GM18873 (cell line): ENCODE results near the gene TIMM21.

ENCODE experiments used
- ATAC-seq: cut with Tn5 transposase; IDR thresholded peaks from one replicate; pipeline ENCODE4 v1.9.1; 2021; ENCODE audit warnings: mild to moderate bottlenecking, moderate library complexity, moderate number of reproducible peaks; ENCODE audit not compliant: unreplicated experiment, low FRiP score

TIMM21 gene

GRCh38 chr18:74146756-74147155, 1.6 kb upstream of the TIMM21 start:
- ATAC-seq, result no peak

GRCh38 chr18:74147491-74147778, 888 bp upstream of the TIMM21 start:
- no peak for ATAC-seq

DNA sequence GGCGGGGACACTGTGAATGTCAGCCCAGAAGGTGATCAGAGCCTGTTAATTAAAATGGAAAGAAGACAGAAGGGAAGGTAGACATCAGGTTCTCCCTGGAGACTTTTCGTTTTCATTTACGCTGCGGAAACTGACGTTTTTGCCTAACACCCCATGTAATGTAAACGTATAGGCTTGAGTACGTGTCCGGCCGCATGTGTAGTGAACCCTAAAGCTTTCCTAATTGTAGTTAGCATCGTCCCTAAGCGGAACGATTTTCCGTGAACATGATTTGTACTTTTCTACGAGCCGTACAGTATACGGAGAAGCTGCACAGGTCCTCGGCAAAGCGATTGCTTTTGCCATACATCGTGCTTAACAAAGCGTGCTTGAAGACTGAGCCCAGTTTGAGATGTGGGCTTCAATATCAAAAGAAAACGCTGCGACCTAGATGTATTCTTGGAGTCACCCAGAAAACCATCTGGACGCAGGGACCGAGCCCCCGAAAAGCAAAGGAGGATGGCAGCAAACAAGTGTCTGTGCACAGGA, 284 bp downstream of the TIMM21 start:
- peak; percentile 4 for ATAC-seq

DNA sequence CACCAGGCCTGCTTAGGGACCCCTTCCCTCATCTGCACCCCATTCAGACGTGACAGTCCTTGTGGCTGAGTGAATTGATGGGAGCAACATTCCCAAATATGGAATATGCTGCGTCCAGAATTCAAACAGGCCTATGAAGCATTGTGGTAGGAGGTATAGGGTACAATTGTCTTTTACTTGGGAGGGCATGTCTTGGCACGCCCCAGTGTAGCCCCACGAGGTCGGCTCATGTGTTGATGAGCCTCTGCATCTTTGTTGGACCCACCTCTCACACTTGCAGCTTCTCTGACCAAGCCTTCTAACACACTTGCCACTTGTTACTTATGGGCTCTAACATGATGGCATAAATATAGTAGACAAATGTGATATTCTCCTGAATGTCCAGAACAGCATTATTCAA, 1.6 kb downstream of the TIMM21 start:
- ATAC-seq, result no peak

- ATAC-seq, result no peak
Measured at GRCh38 chr18:74152270-74152669, 3.9 kb downstream of the TIMM21 start.

DNA sequence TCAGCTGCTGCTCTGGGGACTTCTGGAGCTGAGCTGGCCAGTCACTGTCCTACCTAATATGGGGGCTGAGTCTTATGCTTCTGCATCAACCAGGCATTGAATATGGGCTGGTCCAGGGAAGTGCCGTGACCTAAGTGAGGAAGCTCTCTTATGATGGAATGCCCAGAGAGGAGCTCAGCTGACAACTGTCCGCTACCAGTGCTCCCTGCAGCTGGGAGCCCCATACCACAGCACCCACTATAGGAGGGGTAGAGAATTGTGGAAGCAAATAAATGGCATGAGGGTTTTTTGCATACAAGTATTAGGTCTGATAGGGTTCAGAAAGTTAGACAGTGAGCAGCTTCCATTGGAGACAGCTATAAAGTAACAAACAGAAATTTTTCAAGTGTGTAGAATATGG, 4.5 kb downstream of the TIMM21 start:
- no peak for ATAC-seq

GRCh38 chr18:74153377-74153776, 5.1 kb downstream of the TIMM21 start:
- ATAC-seq, result no peak

- no peak for ATAC-seq
Measured at GRCh38 chr18:74153793-74154192, 5.5 kb downstream of the TIMM21 start.

GRCh38 chr18:74154716-74155115, 6.4 kb downstream of the TIMM21 start:
- no peak for ATAC-seq

DNA sequence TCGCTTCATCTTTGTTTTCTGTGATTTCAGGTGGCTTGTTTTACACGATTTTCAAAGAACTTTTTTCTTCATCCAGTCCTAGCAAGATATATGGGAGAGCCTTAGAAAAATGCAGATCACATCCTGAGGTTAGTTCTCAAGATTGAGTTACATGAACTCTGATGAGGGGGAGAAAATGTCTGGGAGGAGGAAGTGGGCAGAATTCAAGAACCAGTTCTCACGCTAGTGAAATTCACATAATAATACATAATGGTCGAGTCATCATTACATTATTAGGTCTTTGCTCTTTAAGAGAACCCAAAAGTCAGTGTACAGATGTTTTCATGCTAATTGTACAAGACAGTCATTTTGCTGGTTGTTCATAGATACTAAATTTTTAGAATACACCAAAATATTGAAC, 7.0 kb downstream of the TIMM21 start:
- ATAC-seq, result no peak

DNA sequence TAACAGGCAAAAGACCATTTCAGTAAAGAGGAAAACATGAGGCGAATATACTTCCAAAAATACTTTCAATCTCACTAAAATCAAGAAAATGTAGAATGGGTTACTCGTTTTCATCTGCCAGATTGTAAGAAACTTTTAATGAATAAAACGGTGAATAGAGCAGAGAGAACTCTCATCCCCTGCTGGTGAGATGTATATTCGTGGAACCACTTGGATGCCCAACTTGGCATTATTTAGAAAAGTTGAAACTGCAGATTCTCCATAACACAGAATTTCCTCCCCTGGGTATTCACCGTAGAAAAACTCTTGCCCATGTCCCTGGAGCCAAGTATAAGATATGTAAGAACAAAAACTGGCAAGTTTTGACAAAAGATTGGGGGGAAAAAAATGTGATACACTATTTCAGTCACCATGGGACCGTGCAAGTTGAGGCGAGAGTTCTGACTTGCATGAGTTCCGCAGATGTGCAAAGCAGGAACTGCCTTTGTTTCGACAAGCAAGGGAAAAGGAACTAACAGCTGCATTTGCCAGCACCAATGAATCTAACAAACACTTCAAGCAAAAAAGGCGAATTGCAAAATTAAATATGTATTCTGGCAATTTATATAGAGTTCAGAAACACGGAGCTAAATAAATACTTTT, 14.8 kb downstream of the TIMM21 start:
- ATAC-seq, result no peak

DNA sequence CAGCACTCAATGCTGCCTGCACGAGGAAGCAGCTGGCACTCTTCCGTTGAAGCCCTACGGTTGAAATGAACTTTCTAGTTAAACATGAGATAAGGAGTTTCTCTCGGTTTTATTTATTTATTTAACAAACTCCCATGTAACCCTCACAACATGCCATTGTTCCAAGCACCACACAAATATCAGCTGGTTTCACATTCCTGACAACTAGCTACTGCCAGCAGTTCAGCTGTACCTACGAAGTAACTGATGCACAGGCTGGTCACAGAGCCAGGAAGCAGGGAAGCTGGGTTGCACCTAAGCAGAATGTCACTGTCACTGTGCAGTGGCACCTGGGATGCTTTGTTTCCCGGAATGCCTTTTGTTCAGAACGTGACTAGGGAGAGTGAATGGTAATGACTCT, 18.1 kb downstream of the TIMM21 start:
- no peak for ATAC-seq

DNA sequence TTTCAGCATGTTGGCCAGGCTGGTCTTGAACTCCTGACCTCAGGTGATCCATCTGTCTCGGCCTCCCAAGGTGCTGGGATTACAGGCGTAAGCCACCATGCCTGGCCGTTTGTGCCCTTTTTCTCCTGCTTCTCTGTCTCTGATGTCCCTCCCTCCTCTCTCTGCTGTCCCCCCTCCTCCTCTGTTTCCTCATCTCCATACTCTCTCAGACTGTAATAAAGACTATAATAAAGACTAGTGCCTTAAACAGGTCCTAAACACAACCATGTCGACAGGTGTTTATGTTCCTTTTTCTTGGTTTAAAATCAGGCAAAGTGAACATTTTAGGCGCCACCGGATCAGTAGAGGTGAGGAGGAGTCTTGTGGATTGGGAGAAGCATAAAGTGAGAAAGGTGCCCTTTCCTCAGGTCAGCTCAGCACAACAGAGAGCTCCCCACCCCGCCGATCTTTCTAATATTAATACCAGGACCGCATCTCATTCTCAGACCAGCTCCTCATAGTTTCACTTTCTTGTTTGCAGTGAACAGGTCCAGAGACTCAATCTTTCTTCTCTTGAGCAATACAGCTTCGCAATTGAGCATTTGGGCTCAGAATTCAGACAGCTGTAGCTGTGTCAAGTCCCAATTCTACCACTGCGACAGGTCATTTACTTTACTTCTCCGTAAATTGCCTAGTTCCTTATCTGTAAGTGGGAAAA, 23.7 kb downstream of the TIMM21 start:
- ATAC-seq, result peak; percentile 98

- no peak for ATAC-seq
Measured at GRCh38 chr18:74172697-74173433, 24.5 kb downstream of the TIMM21 start.

- ATAC-seq, result no peak
Measured at GRCh38 chr18:74173434-74173750, 25.1 kb downstream of the TIMM21 start.

DNA sequence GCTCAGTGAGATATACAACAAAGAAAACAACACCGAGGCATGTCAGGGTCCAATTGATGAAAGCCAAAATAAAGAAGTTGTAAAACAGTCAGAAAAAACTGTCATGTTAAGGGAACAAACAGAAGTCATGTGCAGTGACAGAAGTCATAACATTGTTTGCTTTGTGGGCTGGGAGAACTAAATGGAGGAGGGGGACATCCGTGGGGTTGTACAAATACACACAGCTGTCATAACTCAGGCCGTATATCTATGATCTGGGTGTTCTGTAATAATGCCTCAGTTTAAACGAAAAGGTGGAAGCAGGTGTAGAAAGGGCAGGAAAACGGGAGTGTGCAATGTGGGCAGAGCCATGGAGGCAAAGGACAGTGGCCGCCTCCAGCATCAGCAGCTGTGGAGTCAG, 27.3 kb downstream of the TIMM21 start:
- ATAC-seq, result no peak

DNA sequence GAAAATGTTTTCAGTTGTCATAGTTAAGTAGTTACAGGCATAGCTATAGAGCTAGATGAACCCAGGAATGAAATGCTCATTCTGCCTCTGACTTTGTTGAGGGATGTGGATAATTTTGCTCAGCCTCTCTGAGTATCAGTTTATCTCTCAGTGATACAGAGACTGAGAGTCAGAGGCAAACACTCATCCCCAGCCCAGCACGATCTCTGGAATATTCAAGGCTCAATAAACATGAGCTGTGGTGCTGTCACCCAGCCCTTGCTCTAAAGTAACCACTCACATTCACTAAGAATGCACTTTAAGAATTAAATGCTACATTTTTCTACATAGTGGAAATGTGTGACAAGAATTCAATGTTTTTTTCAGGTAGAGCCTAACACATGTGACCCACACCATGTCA, 30.6 kb downstream of the TIMM21 start:
- no peak for ATAC-seq

DNA sequence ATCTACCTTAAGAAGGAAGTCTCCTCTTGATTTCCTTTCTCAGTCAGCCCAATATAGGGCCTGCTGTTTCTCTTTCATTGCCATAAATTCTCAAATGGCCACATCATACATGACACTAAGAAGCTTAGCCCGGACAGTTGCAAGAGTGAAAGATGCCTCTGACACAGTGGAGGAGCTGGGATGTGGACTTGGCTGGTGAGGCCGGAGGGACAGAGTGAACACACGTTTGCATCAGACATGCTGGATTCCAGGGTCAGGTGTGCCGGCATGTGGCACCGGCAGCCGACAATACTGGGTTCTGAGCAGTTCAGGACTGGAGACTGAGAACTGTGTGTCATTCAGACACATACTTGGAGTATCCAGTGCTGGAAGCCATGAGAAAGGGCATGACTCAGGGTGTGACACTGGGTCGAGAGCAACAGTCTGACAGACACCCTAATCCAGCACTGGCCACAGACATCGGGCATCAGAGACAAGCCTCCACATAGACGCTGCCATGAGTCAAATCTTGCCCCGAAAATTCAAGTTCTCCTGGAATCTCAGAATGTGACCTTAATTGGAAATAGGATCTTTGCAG, 31.4 kb downstream of the TIMM21 start:
- no peak for ATAC-seq

- no peak for ATAC-seq
Measured at GRCh38 chr18:74182335-74182734, 34.0 kb downstream of the TIMM21 start.

DNA sequence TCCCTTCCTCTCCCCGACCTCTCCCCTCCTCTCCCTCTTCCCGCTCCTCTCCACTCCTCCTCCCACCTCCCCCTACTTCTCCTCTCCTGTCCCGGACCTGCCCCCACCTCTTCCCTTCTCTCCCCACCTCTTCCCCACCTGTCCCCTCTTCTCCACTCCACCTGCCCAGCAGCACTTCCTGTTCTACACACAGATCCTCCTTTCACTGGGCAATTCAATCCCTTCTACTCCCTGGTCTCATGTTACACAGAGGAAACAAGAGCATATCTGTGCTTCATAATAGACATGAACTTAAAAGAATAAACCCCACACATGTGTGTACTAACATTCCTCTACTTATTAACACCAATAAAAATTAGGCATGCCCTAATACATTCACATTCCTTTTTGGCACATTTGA, 34.8 kb downstream of the TIMM21 start:
- ATAC-seq, result no peak

DNA sequence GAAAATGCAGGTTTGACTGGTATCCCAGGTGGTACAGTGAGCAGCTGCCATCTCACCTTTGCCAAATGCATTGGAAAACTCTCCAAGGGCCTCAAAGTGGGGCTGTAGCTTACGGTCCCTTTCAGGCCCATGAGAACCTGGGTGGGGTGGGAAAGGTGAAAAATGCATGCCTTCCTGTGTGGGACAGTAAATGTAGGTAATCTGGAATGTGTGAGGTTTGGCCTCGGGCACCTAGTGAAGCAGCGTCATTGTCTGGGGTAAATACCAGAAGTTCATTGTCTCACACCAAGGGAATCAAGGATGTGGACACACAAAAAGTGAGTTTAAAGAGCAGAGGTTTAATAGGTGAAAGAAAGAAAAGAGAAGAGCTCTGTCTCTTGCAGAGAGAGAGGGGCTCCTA, 36.6 kb downstream of the TIMM21 start:
- ATAC-seq, result no peak

DNA sequence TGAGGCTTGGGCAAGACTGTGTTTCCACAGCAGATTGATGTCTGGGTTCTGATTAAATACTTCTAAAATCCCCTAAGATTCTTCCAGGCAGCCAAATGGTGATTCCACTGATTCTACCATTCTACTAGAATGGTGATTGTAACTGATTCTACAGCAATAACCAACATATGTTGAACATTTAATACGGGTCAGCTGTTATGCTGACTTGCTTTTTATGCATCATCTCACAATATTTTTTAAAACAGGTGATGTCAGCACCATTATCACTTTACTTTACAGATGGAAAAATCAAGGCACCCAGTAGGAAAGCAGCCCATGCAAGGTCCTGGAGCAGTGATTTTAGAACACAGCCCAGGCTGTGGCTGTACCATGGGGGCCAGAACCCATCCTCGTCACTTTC, 37.5 kb downstream of the TIMM21 start:
- no peak for ATAC-seq
